Choroid plexus epithelial cell (primary cell): ENCODE results near the gene TMEM156.

Source experiments
- DNase-seq: peaks from one replicate; pipeline ENCODE4 v3.0.0-alpha.2; 2010; ENCODE audit warnings: low read depth
- H3K4me3 ChIP-seq: 2 replicates; pipeline ENCODE4 v1.5.1; 2011; ENCODE audit warnings: low read depth, mild to moderate bottlenecking, control low read depth, low read length, moderate library complexity
- CTCF ChIP-seq: conservative IDR thresholded peaks from 2 replicates; pipeline ENCODE4 v1.5.1; 2011; ENCODE audit warnings: low read depth, mild to moderate bottlenecking, control low read depth, inconsistent platforms, low read length, moderate library complexity

TMEM156 gene

DNA sequence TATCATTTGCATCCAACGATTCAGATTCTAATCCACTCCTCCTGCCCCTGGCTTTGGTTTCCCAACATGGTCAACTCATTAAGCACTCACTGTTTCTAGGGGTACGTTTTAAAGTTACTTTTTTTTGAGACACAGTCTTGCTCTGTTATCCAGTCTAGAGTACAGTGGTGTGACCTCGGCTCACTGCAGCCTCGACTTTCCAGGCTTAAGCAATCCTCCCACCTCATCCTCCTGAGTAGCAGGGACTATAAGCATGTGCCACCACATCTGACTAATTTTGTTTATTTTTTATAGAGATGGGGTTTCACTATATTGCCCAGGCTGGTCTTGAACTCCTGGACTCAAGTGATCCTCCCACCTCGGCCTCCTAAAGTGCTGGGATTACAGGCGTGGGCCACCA, 48.9 kb downstream of the TMEM156 start:
- DNase-seq: peak; percentile 31
- no peak overlapping the region for H3K4me3 ChIP-seq

GRCh38 chr4:38982361-38983095, 49.7 kb downstream of the TMEM156 start:
- DNase-seq: peak; percentile 68
- H3K4me3 ChIP-seq: no peak overlapping the region
- TF ChIP-seq CTCF: no peak

More for the DNA sequence above, 48.9 kb downstream of the TMEM156 start:
- TF ChIP-seq CTCF: no peak

DNA sequence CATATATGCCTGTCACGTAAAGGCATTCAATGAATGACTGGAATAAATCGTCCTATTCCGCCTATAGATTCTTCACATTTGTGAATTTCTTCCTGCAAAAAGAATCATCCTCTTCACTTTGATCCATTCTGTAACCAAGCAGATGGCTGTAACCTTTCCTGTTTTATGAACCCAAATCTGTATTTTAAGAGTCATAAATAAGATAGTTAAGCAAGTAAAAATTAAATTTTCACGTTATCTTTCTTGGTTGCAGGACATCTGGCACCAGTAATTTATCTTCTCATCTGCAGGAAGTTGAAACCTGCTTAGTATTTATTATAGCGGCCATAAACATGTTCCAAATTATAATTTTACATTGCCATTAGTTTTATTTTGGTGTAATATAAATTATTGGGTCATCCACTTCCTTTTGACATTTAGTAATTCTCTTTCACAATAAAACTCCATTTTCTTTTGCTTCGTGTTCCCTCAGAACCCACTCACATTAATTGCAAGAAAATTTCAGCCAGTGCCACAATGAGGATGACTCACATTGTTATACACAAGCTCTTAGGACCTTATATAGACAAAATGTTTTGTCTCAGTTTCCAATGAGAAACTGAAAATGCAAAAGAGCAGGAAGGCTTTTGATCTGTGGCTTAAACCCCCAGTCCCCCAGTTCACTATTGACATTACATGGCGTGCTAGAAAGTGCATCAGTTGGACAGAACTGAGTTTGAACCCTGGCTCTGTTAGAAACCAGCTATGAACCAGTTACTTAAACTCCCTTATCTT, 51.1 kb downstream of the TMEM156 start:
- no peak overlapping the region for H3K4me3 ChIP-seq
- TF ChIP-seq CTCF: no peak
- DNase-seq: peak; percentile 88

GRCh38 chr4:38979511-38980230, 52.5 kb downstream of the TMEM156 start:
- no peak for TF ChIP-seq CTCF
- DNase-seq: no peak
- H3K4me3 ChIP-seq: no peak overlapping the region

- no peak for TF ChIP-seq CTCF
- DNase-seq: no peak
- H3K4me3 ChIP-seq: no peak overlapping the region
These were observed 53.1 kb downstream of the TMEM156 start for GRCh38 chr4:38979081-38979480.

GRCh38 chr4:38976308-38976707, 55.9 kb downstream of the TMEM156 start:
- DNase-seq: no peak
- H3K4me3 ChIP-seq: no peak overlapping the region
- no peak for TF ChIP-seq CTCF
